C4-2B (cell line): Measurements from ENCODE around the gene C11orf68.

Experiments
- H3K27ac ChIP-seq: fragments of 450-650 bp; 2 replicates; pipeline ENCODE4 v1.5.1; 2017
- ZFX ChIP-seq: fragments of 450-650 bp; IDR thresholded peaks from 2 replicates; pipeline ENCODE4 v1.6.1; 2017
- TF ChIP-seq, protein P1 (sequence below): fragments of 450-650 bp; conservative IDR thresholded peaks from 2 replicates; pipeline ENCODE4 v1.5.1; 2017; ENCODE audit warnings: mild to moderate bottlenecking

The C11orf68 gene

DNA sequence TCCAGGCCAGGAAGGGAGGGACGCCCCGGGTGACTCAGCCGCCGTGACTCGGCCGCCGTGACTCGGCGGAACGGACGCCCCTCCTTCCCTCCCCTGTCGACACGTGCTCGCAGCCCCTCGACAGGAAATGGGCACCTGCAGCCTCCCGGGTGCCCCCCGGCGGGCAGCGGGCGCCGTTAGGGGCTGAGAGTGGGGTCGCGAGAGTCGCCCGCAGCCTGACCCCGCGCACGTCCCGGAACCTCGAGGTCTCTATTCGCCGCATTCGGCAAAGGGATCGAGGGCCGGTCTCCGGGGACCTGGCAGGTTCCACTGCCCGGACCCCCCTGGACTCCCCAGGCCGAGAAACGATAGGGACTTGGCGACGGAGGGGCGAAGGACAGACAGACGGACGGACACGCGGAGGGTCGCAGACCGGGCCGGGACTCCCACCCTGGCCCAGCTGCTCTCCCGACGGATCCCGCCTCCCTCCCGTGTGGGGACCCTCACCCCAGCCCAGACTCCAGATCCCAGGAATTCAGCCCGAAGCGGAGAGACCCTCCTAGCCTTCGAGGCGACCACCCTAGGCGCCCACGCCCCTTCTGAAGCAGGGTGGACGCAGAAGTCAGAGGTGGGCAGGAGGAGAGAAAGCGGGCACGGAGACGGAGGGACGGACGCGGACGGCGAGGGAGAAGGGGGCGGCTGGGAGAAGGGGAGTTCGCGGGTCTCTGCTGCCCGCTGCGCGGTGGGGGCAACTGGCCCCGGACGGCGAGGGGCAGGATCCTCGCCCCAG lies 19.3 kb downstream of the C11orf68 start:
- TF ChIP-seq ZFX, result no peak
- TF ChIP-seq, protein P1, sequence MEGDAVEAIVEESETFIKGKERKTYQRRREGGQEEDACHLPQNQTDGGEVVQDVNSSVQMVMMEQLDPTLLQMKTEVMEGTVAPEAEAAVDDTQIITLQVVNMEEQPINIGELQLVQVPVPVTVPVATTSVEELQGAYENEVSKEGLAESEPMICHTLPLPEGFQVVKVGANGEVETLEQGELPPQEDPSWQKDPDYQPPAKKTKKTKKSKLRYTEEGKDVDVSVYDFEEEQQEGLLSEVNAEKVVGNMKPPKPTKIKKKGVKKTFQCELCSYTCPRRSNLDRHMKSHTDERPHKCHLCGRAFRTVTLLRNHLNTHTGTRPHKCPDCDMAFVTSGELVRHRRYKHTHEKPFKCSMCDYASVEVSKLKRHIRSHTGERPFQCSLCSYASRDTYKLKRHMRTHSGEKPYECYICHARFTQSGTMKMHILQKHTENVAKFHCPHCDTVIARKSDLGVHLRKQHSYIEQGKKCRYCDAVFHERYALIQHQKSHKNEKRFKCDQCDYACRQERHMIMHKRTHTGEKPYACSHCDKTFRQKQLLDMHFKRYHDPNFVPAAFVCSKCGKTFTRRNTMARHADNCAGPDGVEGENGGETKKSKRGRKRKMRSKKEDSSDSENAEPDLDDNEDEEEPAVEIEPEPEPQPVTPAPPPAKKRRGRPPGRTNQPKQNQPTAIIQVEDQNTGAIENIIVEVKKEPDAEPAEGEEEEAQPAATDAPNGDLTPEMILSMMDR, result no peak
- no peak overlapping the region; the same call in 1 of the 2 replicates for H3K27ac ChIP-seq

DNA sequence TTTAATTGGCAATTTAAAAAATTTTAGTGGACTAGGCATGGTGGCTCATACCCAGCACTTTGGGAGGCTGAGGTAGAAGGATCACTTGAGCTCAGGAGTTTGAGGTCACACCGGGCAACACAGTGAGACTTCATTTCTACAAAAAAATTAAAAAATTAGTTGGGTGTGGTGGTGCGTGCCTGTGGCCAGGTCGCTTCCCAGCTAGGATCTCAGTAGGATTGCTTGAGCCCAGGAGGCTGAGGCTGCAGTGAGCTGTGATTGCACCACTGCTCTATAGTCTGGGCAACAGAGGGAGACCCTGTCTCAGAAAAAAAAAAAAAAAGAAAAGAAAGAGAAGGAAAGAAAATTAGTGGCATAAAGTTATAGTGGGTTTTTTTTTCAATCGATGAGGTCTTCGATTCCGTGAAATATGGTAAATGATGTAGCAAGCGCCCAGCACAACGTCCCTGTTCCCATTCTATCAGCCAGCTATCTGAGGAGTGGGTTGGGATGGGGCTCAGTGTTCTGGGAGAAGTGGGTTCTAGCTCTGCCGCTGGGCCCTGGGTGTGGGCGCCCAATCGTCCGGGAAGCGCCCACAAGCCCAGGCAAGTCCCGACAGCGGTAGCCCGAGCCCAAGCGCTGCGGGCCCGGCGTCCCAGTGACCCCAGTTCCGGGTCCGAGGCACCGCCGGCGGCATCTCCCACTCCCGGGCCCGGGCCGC lies 20.1 kb downstream of the C11orf68 start:
- TF ChIP-seq ZFX, result no peak
- TF ChIP-seq, protein P1, result no peak
- H3K27ac ChIP-seq, result no peak overlapping the region

DNA sequence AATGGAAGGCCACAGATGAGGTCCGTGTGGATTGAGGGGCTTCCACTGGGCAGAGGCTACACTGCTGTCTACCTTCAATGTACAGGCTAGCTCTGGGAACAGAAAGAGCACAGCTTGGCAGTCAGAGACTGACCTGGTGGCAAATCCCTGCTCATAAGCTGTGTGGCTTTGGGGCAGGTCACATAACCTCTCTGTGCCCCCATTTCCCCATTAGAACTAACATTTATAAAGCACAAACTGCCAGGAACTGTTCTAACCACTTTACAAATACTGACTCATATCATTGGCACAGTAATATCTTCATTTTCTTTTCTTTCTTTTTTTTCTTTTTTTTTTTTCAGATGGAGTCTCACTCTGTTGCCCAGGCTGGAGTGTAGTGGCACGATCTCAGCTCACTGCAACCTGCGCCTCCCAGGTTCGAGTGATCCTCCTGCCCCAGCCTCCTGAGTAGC lies 21.8 kb downstream of the C11orf68 start:
- H3K27ac ChIP-seq, result no peak overlapping the region
- TF ChIP-seq, protein P1, result no peak
- TF ChIP-seq ZFX, result no peak

DNA sequence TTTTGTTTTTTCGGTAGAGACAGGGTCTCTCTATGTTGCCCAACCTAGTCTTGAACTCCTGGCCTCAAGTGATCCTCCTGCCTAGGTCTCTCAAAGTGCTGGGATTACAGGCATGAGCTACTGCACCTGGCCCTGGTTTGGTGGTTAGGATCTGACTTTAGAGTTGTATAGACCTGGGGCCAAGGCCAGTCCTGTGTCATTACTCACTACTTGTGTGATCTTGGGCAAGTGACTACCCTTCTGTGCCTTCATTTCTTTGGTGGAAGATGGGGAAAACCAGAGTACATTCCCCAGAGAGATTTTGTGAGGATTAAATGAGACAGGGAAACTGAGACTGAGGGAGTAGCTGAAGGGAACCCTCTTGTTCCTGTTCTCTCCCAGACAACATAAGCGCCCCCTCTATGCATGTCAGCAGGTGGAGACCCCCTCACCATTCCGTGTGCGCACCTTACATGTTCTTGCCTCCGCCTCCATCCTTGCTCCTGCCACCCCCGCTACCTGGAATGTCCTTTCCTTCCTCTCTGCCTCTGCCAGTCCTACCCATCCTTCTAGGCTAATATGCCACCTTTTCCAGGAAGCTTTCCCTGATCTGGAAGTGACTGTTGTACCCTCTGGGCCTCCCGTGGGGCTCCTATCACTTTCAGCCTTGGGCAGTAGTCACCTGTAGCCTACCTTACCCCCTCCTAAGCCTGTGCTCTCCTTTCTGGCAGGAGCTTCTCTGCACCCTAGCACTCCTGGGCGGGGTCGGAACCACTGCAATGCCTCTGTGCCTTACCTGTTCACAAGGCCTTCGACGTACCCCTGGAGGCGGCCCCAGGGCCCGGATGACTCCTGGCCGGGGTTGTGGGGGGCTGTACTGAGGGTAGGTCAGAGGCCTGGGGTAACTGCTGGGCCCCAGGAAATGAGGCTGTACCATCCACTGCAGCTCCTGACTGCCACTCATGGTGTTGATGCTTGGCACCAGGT lies 22.5 kb downstream of the C11orf68 start:
- no peak overlapping the region for H3K27ac ChIP-seq
- TF ChIP-seq ZFX, result no peak
- TF ChIP-seq, protein P1, result no peak

DNA sequence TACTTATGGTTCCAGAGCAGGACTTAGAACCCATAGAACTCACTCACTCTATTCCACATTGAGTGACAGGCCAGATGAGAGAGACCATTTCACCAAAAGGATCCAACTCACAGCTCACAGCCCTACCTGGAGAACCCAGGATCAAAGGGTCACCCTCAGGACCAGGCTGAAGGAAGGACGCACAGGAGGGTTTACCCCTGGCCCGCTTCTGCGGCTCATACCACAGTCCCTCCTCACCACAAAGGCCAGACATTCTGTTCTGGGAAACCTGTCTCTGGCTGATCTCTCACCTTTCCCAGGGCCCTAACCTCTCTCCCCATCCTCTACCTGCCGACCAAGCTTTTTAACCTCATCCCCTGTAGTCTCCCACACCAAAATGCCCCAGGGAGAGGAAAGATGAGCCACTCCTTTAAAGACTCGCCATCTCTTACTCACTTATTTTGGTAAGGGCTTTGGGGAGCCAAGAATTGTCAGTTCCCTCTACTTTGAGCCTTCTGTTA lies 23.3 kb downstream of the C11orf68 start:
- TF ChIP-seq, protein P1, result no peak
- TF ChIP-seq ZFX, result no peak
- no peak overlapping the region for H3K27ac ChIP-seq

DNA sequence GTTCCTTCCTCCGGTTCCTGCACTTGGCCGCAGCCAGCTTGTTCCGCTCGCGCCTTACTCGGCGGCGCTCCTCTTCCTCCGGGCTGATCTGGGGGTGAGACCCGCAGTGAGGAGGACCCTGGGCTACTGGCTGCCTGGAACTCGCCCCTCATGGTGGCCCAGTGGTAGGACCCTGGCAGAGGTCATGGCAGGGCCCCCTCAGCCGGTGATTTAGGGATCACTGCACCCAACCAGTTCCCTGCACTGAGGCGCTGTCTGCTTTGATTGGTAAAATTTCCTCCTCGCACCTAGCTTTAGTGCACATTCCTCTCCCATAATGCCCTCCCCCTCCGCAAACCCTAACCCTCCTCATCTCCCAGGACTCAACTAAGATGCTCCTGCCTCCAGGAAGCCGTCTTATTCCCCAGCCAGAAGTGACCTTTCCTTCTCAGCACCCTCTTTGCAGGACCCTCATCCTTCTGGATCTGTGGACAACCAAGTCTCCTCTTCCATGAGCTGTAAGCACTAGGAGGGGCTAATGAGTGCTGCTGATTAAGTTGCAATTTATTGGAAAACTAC lies 24.7 kb downstream of the C11orf68 start:
- TF ChIP-seq, protein P1, result no peak
- no peak for TF ChIP-seq ZFX
- H3K27ac ChIP-seq, result no peak overlapping the region
